OCI-LY1 (cell line): Measurements from ENCODE around the gene SHH.

Source experiments
- CTCF ChIP-seq: fragments of 200-600 bp; sonication (generic), shearing (Covaris generic); IDR thresholded peaks from 2 replicates; pipeline ENCODE4 v1.5.1; 2017; ENCODE audit warnings: mild to moderate bottlenecking, antibody characterized with exemption, low read length, moderate library complexity, mixed read lengths
- EZH2 ChIP-seq: fragments of 200-600 bp; sonication (generic), shearing (Covaris generic); IDR thresholded peaks from 2 replicates; pipeline ENCODE4 v1.8.0; 2017; ENCODE audit warnings: borderline replicate concordance, mixed run types, mild to moderate bottlenecking, antibody characterized with exemption, low read length, moderate library complexity, mixed read lengths

GRCh38 chr7:155840909-155841308 lies 28.6 kb upstream of the SHH start:
- TF ChIP-seq CTCF (no peak), EZH2 (no peak)
